ENCODE data around the gene TRAF3.

The TRAF3 gene

GRCh38 chr14:102775855-102776760 lies 1.1 kb upstream of the TRAF3 start:
- no peak for TF ChIP-seq CTCF (conservative IDR thresholded peaks at IDR 0.05)
- peak overlapping the region; percentile 91 for H3K27ac ChIP-seq

- no peak for TF ChIP-seq CTCF (conservative IDR thresholded peaks at IDR 0.05)
Measured at GRCh38 chr14:102777711-102778337, 575 bp downstream of the TRAF3 start.

GRCh38 chr14:102778338-102779083 lies 1.3 kb downstream of the TRAF3 start:
- TF ChIP-seq CTCF (conservative IDR thresholded peaks at IDR 0.05) = no peak
- H3K27ac ChIP-seq = peak overlapping the region; percentile 91

More at GRCh38 chr14:102777711-102778337, 575 bp downstream of the TRAF3 start:
- peak overlapping the region; percentile 91 for H3K27ac ChIP-seq

- TF ChIP-seq CTCF (conservative IDR thresholded peaks at IDR 0.05) = no peak
- H3K27ac ChIP-seq = peak overlapping the region; percentile 91
Measured at GRCh38 chr14:102779084-102779462, 1.8 kb downstream of the TRAF3 start.

- H3K27ac ChIP-seq = peak overlapping the region; percentile 91
- TF ChIP-seq CTCF (conservative IDR thresholded peaks at IDR 0.05) = no peak
Measured at GRCh38 chr14:102779574-102780315, 2.5 kb downstream of the TRAF3 start.

- TF ChIP-seq CTCF (conservative IDR thresholded peaks at IDR 0.05) = no peak
- H3K27ac ChIP-seq = no peak overlapping the region; the same call in 1 of the 2 replicates
Measured at GRCh38 chr14:102781063-102781462, 3.8 kb downstream of the TRAF3 start.

Measured in VCaP (cell line).